ENCODE results near the gene COPZ1.
"Not testable (repeated sequence)": the region's sequence is repeated elsewhere in the genome, so short reads cannot be mapped to it uniquely, and the experiment has no call there.

Gene COPZ1, protein sequence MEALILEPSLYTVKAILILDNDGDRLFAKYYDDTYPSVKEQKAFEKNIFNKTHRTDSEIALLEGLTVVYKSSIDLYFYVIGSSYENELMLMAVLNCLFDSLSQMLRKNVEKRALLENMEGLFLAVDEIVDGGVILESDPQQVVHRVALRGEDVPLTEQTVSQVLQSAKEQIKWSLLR
- 101 to 121 reads per million in 2 experiments for total RNA-seq

DNA sequence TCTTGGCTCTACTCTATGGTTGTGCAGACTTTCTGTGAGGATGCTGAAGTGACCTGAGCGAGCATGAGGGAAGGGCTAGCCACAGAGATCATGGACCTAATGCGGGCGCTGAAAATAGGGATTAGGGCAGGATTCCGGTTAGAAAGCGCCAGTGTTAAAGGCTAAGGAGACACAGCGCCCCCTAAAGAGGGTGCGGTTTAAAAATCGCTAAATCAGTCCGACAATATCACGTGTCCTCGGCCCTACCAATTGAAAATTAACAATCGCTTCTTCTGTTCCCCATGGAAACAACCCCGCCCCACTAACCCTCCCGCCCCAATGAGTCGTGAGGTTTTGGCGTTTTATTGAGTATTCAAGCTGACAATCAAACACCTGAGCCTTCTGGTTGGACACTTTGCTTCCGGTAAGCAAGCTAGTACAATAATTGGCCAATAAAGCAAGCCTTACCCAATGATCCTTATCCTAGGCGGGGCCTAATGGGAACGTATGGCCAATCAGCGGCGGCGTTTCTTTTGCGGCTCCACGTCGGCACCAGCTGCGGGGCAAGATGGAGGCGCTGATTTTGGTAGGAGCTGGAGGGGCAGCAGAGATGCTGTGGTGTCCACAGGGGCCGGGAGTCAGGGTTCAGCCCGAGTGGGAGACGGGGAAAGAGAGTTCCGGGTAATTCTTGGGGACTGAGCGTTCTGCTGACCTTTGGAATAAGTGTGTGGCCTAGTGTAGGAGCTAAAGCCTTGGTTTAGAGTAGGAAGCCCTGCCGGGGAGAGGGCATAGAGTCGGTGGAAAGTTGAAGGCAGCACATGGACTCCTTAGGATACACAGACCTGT is at the start of gene COPZ1:
COPZ1 (plus strand) TSS at position 515 of the 825 bp plus-strand sequence; CDS start at position 548, 33 bp downstream.
- peak; percentile 90 for DNase-seq (ENCODE audit: low read depth)

DNA sequence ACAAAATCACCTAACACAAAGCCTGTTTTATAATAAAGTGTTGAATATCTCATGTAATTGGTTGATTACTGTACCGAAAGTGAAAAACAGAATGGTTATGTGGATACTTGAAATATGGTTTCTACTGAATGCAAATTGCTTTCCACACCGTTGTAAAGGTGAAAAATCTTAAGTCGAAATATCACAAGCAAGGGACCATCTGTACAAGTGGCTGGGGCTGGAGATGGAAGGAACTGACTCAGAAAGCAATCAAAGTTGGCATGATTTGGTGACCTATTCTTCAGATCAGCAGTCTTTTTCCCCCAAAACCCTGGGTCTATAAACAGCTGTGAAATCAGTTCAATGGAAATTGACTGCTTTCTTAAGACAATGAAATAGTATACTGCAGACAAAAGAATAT is 48.6 kb upstream of the COPZ1 start:
- DNase-seq (ENCODE audit: low read depth), result no peak

DNA sequence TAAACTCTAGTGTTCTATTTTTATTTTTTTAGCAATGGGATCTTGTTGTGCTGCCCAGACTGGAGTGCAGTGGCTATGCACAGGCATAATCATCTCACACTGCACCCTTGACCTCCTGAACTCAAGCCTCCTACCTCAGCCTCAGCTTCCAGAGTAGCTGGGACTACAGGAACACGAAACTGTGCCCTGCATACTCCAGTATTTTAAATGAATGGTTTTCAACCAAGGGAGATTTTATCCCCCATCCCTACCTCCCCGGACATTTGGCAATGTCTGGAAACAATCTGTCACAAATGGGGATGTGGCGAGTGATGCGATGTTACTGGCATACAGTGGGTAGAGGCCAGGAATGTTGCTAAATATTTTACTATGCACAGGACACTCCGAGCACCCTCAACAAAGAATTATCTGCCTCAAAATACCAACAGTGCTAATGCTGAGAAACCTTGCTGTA is 47.1 kb upstream of the COPZ1 start:
- no peak for DNase-seq (ENCODE audit: low read depth)

DNA sequence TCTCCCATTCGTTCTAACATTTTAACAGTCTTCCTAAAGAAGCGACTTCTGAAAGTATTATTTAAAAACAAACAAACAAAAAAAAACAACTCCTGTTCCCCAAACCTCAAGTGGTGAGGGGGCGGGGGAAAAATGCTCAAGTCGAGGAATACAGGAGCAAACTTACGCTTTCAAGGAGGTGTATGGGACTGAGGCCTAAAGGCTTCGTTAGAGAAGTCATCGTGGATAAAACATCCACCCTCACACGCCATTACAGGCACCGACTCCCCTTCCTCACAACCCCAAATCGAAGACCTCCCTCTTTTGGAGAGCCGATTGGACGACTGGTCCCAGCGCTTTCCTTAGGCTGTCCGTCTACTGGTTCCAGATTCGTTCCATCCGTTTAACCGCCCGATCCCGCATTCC is 45.7 kb upstream of the COPZ1 start:
- DNase-seq (ENCODE audit: low read depth), result no peak

- peak; percentile 99 for DNase-seq (ENCODE audit: low read depth)
These were observed 45.1 kb upstream of the COPZ1 start, which contains the start of gene CBX5 for GRCh38 chr12:54279632-54280467. Gene CBX5, minus strand, starts transcription at chr12:54280122. Its CDS starts 22,472 bp downstream, at chr12:54257650.

GRCh38 chr12:54280468-54281260 is 44.3 kb upstream of the COPZ1 start, which contains the start of gene HNRNPA1:
Gene HNRNPA1, plus strand, starts transcription at chr12:54280726. Its CDS starts 82 bp downstream, at chr12:54280808.
- DNase-seq (ENCODE audit: low read depth), result peak; percentile 93

GRCh38 chr12:54281261-54281638 is 43.7 kb upstream of the COPZ1 start:
- not testable (repeated sequence) for DNase-seq (ENCODE audit: low read depth)

- not testable (repeated sequence) for DNase-seq (ENCODE audit: low read depth)
These were observed 43.2 kb upstream of the COPZ1 start for GRCh38 chr12:54281694-54282093.

GRCh38 chr12:54282949-54283593 is 41.9 kb upstream of the COPZ1 start:
- no peak for DNase-seq (ENCODE audit: low read depth)

- DNase-seq (ENCODE audit: low read depth), result not testable (repeated sequence)
These were observed 40.7 kb upstream of the COPZ1 start for GRCh38 chr12:54284070-54284780.

DNA sequence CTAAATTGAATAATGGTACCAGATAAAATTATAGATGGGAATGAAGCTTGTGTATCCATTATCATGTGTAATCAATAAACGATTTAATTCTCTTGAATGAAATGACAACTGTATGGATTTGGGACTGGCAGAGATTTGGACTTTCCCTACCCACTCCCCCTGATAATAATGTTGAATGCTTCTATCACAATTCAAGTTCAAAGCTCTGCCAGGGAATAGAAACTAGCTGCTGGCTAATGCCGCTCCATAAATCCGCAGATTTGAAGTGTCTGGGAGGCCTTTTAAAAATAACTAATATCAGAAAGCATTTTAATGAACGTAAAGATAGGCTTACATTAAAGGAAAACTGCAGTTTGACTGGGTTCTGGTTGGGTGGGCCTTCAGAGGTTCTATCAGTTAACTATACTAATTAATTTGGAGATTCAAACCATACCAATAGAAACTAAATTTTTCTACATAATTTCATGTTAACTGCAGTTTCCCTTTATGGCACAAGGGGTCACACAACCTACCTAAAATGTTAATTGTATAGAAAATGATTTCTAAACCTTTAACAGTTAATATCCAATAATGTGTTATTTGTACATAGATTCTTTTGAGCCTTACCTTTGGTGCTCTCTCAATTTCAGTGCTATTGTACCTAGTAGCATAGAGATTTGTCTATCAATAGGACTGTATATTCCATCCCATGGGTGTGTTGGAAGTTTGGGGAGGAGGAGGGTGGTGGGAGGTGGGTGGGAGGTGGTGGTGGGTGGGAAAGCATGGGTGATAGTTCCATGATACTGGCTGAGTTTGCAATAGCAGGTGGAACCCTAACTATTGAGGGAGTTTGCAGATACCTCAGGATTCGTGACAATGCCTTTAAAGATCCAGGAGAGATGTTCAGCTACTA is 39.5 kb upstream of the COPZ1 start:
- no peak for DNase-seq (ENCODE audit: low read depth)

GRCh38 chr12:54286042-54287030 is 38.6 kb upstream of the COPZ1 start:
- no peak for DNase-seq (ENCODE audit: low read depth)

- no peak for DNase-seq (ENCODE audit: low read depth)
These were observed 37.4 kb upstream of the COPZ1 start for GRCh38 chr12:54287261-54288157.

- DNase-seq (ENCODE audit: low read depth), result no peak
These were observed 32.6 kb upstream of the COPZ1 start for GRCh38 chr12:54292083-54292930.

- no peak for DNase-seq (ENCODE audit: low read depth)
These were observed 32.0 kb upstream of the COPZ1 start for GRCh38 chr12:54292931-54293241.
